Neural progenitor cell (in vitro differentiated cells): Measurements from ENCODE around the gene TULP3. TPM values are rescaled to one million over a fixed set of nuclear protein-coding genes. Genes with fewer than 3 reads are reported as not detected.

Experiments used
- DNase-seq: peaks from one replicate; pipeline ENCODE4 v3.0.0-alpha.2; 2016; ENCODE audit warnings: low spot score
- H2AFZ ChIP-seq: fragments of 200-600 bp; sonication (generic); replicated peaks from 2 replicates; pipeline ENCODE4 v1.6.1; 2016; ENCODE audit warnings: antibody characterized with exemption
- H3F3A ChIP-seq: fragments of 200-600 bp; sonication (generic); 2 replicates; pipeline ENCODE4 v1.6.1; 2016; ENCODE audit warnings: antibody characterized with exemption, low read depth
- H3K27ac ChIP-seq: fragments of 200-600 bp; sonication (generic); 2 replicates; pipeline ENCODE4 v1.5.1; 2016; ENCODE audit warnings: mild to moderate bottlenecking
- H3K27me3 ChIP-seq: fragments of 200-600 bp; sonication (generic); 2 replicates; pipeline ENCODE4 v1.6.1; 2016; ENCODE audit warnings: mild to moderate bottlenecking, moderate library complexity
- H3K36me3 ChIP-seq: fragments of 200-600 bp; sonication (generic); 2 replicates; pipeline ENCODE4 v1.5.1; 2016
- H3K4me1 ChIP-seq: fragments of 200-600 bp; sonication (generic); 2 replicates; pipeline ENCODE4 v1.6.1; 2016; ENCODE audit warnings: mixed run types
- H3K4me2 ChIP-seq: fragments of 200-600 bp; sonication (generic); 2 replicates; pipeline ENCODE4 v1.6.1; 2016
- H3K4me3 ChIP-seq: fragments of 200-600 bp; sonication (generic); 2 replicates; pipeline ENCODE4 v1.5.1; 2016
- H3K79me2 ChIP-seq: fragments of 200-600 bp; sonication (generic); 2 replicates; pipeline ENCODE4 v1.6.1; 2016; ENCODE audit warnings: low read depth
- H3K9ac ChIP-seq: fragments of 200-600 bp; sonication (generic); 2 replicates; pipeline ENCODE4 v1.6.1; 2016
- H3K9me3 ChIP-seq: fragments of 200-600 bp; sonication (generic); 2 replicates; pipeline ENCODE4 v1.5.1; 2016; ENCODE audit warnings: low read depth
- H4K20me1 ChIP-seq: fragments of 200-600 bp; sonication (generic); 2 replicates; pipeline ENCODE4 v1.6.1; 2016; ENCODE audit warnings: low read depth
- H3K27ac Mint-ChIP-seq: 3 replicates; pipeline ENCODE4 v1.8.0; 2021; ENCODE audit warnings: mixed read lengths
- H3K27me3 Mint-ChIP-seq: 2 replicates; pipeline ENCODE4 v1.8.0; 2022; ENCODE audit warnings: low read depth, mild to moderate bottlenecking, inconsistent platforms, moderate library complexity, mixed read lengths; ENCODE audit not compliant: insufficient read depth
- H3K36me3 Mint-ChIP-seq: 3 replicates; pipeline ENCODE4 v1.8.0; 2021; ENCODE audit warnings: mixed read lengths
- H3K4me1 Mint-ChIP-seq: 3 replicates; pipeline ENCODE4 v1.8.0; 2021; ENCODE audit warnings: mixed read lengths
- H3K4me3 Mint-ChIP-seq: 3 replicates; pipeline ENCODE4 v1.8.0; 2021; ENCODE audit warnings: mild to moderate bottlenecking, moderate library complexity, mixed read lengths
- H3K9me3 Mint-ChIP-seq: 3 replicates; pipeline ENCODE4 v1.8.0; 2020; ENCODE audit warnings: mixed read lengths
- CTCF ChIP-seq: fragments of 200-600 bp; sonication (generic); IDR thresholded peaks from 2 replicates; pipeline ENCODE4 v1.5.1; 2017; ENCODE audit warnings: antibody characterized with exemption, mild to moderate bottlenecking
- EZH2 ChIP-seq: fragments of 200-600 bp; sonication (generic); IDR thresholded peaks from 2 replicates; pipeline ENCODE4 v1.6.1; 2017; ENCODE audit warnings: antibody characterized with exemption, mild to moderate bottlenecking, moderate library complexity
- EZH2phosphoT487 ChIP-seq: fragments of 200-600 bp; sonication (generic); IDR thresholded peaks from 2 replicates; pipeline ENCODE4 v1.6.1; 2017; ENCODE audit warnings: antibody characterized with exemption
- total RNA-seq: library from RNA; depleted of rRNA; stranded (reverse); fragments of >200 nt; gene quantifications from 2 replicates; pipeline ENCODE4 v1.2.3, GENCODE V29; 2015; ENCODE audit warnings: low replicate concordance

TULP3 gene
- total RNA-seq, 1 donor from 2014 or later: 33.4 TPM

- Histone ChIP-seq H3K4me2 (peak overlapping the region; percentile 89), H3K9ac (no peak overlapping the region), H3K9me3 (no peaks in the 10 kb centered on the region), H3K4me1 (peaks cover 26% of the 10 kb centered on the region), H3K79me2 (peaks cover 99% of the 10 kb centered on the region), H3K27me3 (no peaks in the 10 kb centered on the region), H3F3A (peaks cover 53% of the 10 kb centered on the region), H2AFZ (no peak overlapping the region), H3K4me3 (no peak overlapping the region), H3K27ac (no peak overlapping the region), H4K20me1 (peaks cover 64% of the 10 kb centered on the region), H3K36me3 (no peaks in the 10 kb centered on the region)
- Mint-ChIP-seq H3K4me3 (no peak overlapping the region), H3K4me1 (peaks cover 33% of the 10 kb centered on the region), H3K27ac (no peak overlapping the region), H3K9me3 (no peaks in the 10 kb centered on the region), H3K36me3 (peaks cover 11% of the 10 kb centered on the region), H3K27me3 (no peaks in the 10 kb centered on the region)
- DNase-seq: no peak
- TF ChIP-seq CTCF: no peak
- no peak for TF ChIP-seq EZH2
- no peak for TF ChIP-seq EZH2phosphoT487
These were observed 10.8 kb upstream of the TULP3 start for GRCh38 chr12:2879853-2880252.

GRCh38 chr12:2884810-2885209 is 5.9 kb upstream of the TULP3 start:
- Mint-ChIP-seq H3K27me3 (peaks cover 5% of the 10 kb centered on the region), H3K4me1 (peaks cover 14% of the 10 kb centered on the region), H3K36me3 (peaks cover 21% of the 10 kb centered on the region), H3K4me3 (no peak overlapping the region), H3K9me3 (no peaks in the 10 kb centered on the region), H3K27ac (no peak overlapping the region)
- peaks cover 67% of the 10 kb centered on the region for H4K20me1 ChIP-seq
- H3K4me2 ChIP-seq: no peak overlapping the region
- TF ChIP-seq EZH2phosphoT487 (no peak), CTCF (no peak), EZH2 (no peak)
- DNase-seq: no peak
- no peaks in the 10 kb centered on the region for H3K9me3 ChIP-seq
- no peaks in the 10 kb centered on the region for H3K4me1 ChIP-seq
- no peak overlapping the region for H3K27ac ChIP-seq
- H3K4me3 ChIP-seq: no peak overlapping the region
- H3K36me3 ChIP-seq: peaks cover 6% of the 10 kb centered on the region
- H3K9ac ChIP-seq: no peak overlapping the region
- H2AFZ ChIP-seq: no peak overlapping the region
- H3K27me3 ChIP-seq: no peaks in the 10 kb centered on the region
- peaks cover 65% of the 10 kb centered on the region for H3K79me2 ChIP-seq
- H3F3A ChIP-seq: peaks cover 59% of the 10 kb centered on the region

GRCh38 chr12:2886768-2887450 is 3.8 kb upstream of the TULP3 start:
- peaks cover 50% of the 10 kb centered on the region for H3K79me2 ChIP-seq
- no peak overlapping the region for H3K4me2 ChIP-seq
- peaks cover 72% of the 10 kb centered on the region for H3F3A ChIP-seq
- H4K20me1 ChIP-seq: peaks cover 52% of the 10 kb centered on the region
- no peak overlapping the region for H3K9ac ChIP-seq
- H3K4me1 ChIP-seq: peaks cover 3% of the 10 kb centered on the region
- no peaks in the 10 kb centered on the region for H3K9me3 ChIP-seq
- no peak overlapping the region for H2AFZ ChIP-seq
- DNase-seq: no peak
- Mint-ChIP-seq H3K27ac (no peak overlapping the region), H3K4me1 (peaks cover 26% of the 10 kb centered on the region), H3K36me3 (peaks cover 17% of the 10 kb centered on the region), H3K27me3 (peaks cover 5% of the 10 kb centered on the region), H3K4me3 (no peak overlapping the region), H3K9me3 (no peaks in the 10 kb centered on the region)
- H3K27me3 ChIP-seq: no peaks in the 10 kb centered on the region
- peaks cover 6% of the 10 kb centered on the region for H3K36me3 ChIP-seq
- no peak overlapping the region for H3K4me3 ChIP-seq
- H3K27ac ChIP-seq: no peak overlapping the region
- TF ChIP-seq EZH2: no peak
- no peak for TF ChIP-seq EZH2phosphoT487
- no peak for TF ChIP-seq CTCF
